Stimulated activated CD4-positive, alpha-beta T cell treated with anti-CD3 and anti-CD28 coated beads, Interleukin-4, amount 100 ng/mL, for 48 hours (primary cell): ENCODE measurements around the gene MRPL1.
"Not testable (repeated sequence)": the region's sequence is repeated elsewhere in the genome, so short reads cannot be mapped to it uniquely, and the experiment has no call there.

Experiments
- DNase-seq, 2 donors: peaks; one replicate each; pipeline ENCODE4 v3.0.0-alpha.2; 2020; ENCODE audit warnings: low read depth in 2 of 2

The MRPL1 gene

GRCh38 chr4:77913348-77913747 lies 50.7 kb downstream of the MRPL1 start:
- DNase-seq = no peak

GRCh38 chr4:77917075-77917474 lies 54.4 kb downstream of the MRPL1 start:
- DNase-seq = no peak

- DNase-seq = no peak
Measured at GRCh38 chr4:77917601-77918000, 55.0 kb downstream of the MRPL1 start.

DNA sequence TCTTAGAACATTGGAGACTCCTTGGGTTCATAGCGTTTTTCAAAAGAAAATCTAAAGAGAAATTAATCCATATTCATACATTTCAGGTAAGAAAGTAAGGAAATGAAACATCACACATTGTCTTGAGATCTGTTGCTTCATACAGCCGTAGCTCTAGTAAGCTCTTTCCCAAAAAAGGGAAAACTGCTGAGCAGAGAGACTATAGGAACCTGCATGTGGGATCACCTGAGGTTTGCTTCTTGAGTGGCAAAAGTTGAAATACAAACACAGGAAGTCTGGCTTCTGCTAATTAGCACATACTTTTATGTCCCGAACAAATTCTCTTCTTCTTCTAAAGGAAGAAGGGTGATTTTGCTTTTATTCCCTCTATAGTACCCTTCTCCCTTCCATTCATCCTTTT lies 57.7 kb downstream of the MRPL1 start:
- DNase-seq = no peak

- DNase-seq = no peak
Measured at GRCh38 chr4:77921701-77922100, 59.1 kb downstream of the MRPL1 start.

DNA sequence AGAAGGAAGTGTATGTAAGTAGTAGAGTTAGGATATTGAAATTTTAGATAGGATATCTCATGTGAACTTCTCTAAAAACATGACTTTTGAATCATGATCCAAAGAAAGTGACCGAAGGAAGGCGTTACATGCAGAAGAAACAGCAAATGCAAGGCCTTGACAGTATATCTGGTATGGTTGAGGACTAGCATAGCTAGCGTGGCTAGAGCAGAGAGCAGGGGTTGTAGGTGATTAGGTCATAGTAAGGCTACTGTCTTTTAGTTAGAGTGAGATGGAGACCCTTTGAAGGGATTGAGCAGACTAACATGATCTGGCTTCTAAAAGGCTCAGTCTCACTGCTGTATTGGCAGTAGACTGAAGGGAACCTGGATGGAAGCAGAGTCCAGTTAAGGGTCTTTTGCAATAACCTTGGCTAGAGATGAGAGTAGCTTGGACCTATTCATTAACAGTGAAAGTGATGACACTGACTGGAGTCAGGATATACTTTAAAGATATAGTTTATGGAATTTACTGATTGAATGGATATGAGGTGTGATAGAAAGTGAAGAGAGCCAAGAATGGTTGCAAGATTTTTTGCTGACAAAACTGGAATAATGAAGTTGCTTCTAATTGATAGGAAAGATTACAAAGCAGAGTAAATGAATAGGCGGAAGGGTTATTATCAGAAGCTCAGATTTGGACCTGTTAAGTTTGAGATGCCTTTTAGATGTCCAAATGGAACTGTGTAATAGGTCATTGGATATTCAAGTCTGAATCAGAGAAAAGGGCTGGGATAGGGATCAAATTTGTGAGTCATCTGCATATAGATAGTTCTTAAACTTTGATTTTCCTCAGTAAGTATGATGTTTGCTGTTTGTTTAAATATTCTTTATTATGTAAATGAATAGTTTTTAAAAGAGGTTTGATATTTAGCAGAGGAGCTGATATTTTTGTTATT lies 59.8 kb downstream of the MRPL1 start:
- DNase-seq = no peak

- no peak for DNase-seq
Measured at GRCh38 chr4:77927991-77928925, 65.6 kb downstream of the MRPL1 start.

- no peak for DNase-seq
Measured at GRCh38 chr4:77930154-77930639, 67.6 kb downstream of the MRPL1 start.

- DNase-seq = no peak
Measured at GRCh38 chr4:77930876-77931275, 68.2 kb downstream of the MRPL1 start.

- DNase-seq = no peak
Measured at GRCh38 chr4:77931452-77932135, 69.0 kb downstream of the MRPL1 start.

DNA sequence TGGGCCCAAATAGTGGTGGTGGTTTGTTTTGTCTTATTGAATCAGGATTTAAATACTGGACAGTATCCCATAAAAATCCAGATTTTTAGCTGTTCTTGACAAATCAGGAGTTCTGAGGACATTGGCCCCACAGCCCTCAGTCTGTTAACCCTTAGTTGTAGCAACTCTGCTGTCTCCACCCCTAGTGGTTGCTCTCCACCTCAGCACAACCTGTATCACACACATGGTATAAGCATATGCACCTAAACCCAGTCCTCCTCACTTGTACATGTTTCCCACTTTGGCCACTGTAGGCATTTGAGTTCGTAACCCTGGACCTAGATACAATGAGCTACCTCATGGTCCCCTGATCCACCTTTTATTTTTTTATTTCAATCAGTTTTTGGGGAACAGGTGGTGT lies 75.9 kb downstream of the MRPL1 start:
- DNase-seq = no peak

- not testable (repeated sequence) for DNase-seq
Measured at GRCh38 chr4:77945929-77946328, 83.3 kb downstream of the MRPL1 start.

- DNase-seq = no peak
Measured at GRCh38 chr4:77950203-77950602, 87.6 kb downstream of the MRPL1 start.

DNA sequence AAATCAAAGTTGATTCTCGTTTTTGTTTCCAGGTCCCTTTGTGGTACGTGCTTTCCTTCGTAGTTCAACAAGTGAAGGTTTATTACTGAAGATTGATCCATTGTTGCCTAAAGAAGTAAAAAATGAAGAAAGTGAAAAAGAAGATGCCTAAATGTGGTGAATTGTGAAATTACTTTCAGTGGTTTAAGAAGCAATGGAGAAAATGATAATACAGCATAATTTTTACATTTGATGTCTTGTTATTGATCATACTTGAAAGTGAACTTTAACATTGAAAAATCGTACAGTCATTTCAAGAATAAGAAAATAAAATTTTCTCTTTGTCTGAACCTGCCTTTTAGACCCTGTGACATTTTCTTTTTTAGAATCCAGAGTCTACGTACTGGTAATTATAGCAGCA lies 89.8 kb downstream of the MRPL1 start:
- DNase-seq = no peak

GRCh38 chr4:77954690-77955089 lies 92.1 kb downstream of the MRPL1 start:
- DNase-seq = no peak

DNA sequence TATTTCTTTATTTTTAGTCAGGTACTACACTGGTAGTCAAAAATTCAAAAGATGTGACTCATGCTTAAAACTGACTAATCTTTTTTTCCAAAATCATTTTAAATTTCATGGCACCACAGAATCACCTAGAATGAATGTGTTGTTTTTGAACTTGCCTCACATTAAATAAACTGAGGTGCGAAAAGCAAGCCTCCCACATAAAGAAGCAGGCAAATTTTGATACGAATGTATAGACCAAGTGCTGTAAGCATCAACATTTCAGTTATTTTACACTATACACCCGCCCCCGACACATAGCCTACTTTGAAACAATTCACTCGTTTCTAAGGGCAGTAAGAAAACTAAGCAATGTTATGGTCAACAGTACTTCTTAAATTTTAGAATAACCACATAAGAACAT lies 94.3 kb downstream of the MRPL1 start:
- DNase-seq = no peak

GRCh38 chr4:77958897-77959296 lies 96.3 kb downstream of the MRPL1 start:
- DNase-seq = no peak

GRCh38 chr4:77959566-77960338 lies 97.1 kb downstream of the MRPL1 start:
- no peak for DNase-seq

GRCh38 chr4:77960367-77960766 lies 97.7 kb downstream of the MRPL1 start:
- no peak for DNase-seq

GRCh38 chr4:77963004-77963403 lies 100.4 kb downstream of the MRPL1 start:
- DNase-seq = no peak

DNA sequence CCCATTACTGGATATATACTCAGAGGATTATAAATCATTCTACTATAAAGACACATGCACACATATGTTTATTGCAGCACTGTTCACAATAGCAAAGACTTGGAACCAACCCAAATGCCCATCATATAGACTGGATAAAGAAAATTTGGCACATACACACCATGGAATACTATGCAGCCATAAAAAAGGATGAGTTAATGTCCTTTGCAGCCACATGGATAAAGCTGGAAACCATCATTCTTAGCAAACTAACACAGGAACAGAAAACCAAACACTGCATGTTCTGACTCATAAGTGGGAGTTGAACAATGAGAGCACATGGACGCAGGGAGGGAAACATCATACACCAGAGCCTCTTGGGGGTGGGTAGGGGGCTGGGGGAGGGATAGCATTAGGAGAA lies 111.0 kb downstream of the MRPL1 start:
- DNase-seq = not testable (repeated sequence)
